Lower leg skin (tissue), 4 donors: ENCODE measurements around the gene UBASH3A. TPM values are rescaled to one million over a fixed set of nuclear protein-coding genes. Genes with fewer than 3 reads are reported as not detected.

ENCODE experiments used
- DNase-seq, 2 donors: peaks; one replicate each; pipeline ENCODE4 v3.0.0-alpha.2; 2019; ENCODE audit warnings: low spot score in 2 of 2
- H3K4me3 ChIP-seq: fragments of 200-600 bp; sonication (generic); 2 replicates; pipeline ENCODE4 v1.5.1; 2017; ENCODE audit warnings: mild to moderate bottlenecking, low read depth; ENCODE audit not compliant: poor library complexity, severe bottlenecking
- CTCF ChIP-seq, 3 donors: fragments of 450-650 bp; IDR thresholded peaks; one replicate each; pipeline ENCODE4 v1.5.1; 2016; ENCODE audit warnings: antibody characterized with exemption in 3 of 3, mild to moderate bottlenecking in 3 of 3, moderate library complexity in 2 of 3
- POLR2A ChIP-seq, 2 donors: fragments of 450-650 bp; IDR thresholded peaks; one replicate each; pipeline ENCODE4 v1.6.1; 2016 to 2017; ENCODE audit warnings: antibody characterized with exemption in 2 of 2, mild to moderate bottlenecking in 1 of 2, moderate library complexity in 1 of 2
- WGBS, 2 donors: methylation state at CpG; one replicate each; pipeline ENCODE4 v1.1.5; 2018; 5-methylcytosine and 5-hydroxymethylcytosine counted together
- intact Hi-C: fragments of 100-400 bp; cut with DNase I; formaldehyde crosslinking; loops from one replicate; pipeline ENCODE4 v1.15.0; 2023; ENCODE audit warnings: low total_unique reads
- total RNA-seq, 4 donors: library from RNA; depleted of rRNA; stranded (reverse); fragments of >200 nt; gene quantifications; one replicate each; pipeline ENCODE4 v1.1.0, GENCODE V29; 2016

Gene UBASH3A
- total RNA-seq, 4 donors from 2014 or later, result 0.23 TPM; not detected in 3

- H3K4me3 ChIP-seq, result no peak overlapping the region
- no peak for DNase-seq
- WGBS, 2 donors, result 84 to 89% methylated on average over 22 of the region's 22 CpGs
- intact Hi-C loops, result no loop called here
- no peak for TF ChIP-seq POLR2A (IDR thresholded peaks at IDR 0.05)
- TF ChIP-seq CTCF (IDR thresholded peaks at IDR 0.05), result no peak
Measured at GRCh38 chr21:42452401-42453223, 48.9 kb downstream of the UBASH3A start.

- no peak overlapping the region for H3K4me3 ChIP-seq
- DNase-seq, result no peak
- intact Hi-C loops, result no loop called here
- no peak for TF ChIP-seq CTCF (IDR thresholded peaks at IDR 0.05)
- no peak for TF ChIP-seq POLR2A (IDR thresholded peaks at IDR 0.05)
- WGBS, 2 donors, result 55 to 57% methylated on average over 18 of the region's 18 CpGs
Measured at GRCh38 chr21:42453224-42453985, 49.7 kb downstream of the UBASH3A start.

GRCh38 chr21:42453986-42454570 is 50.4 kb downstream of the UBASH3A start:
- DNase-seq, result no peak
- whole genome bisulfite sequencing, 2 donors, result 76 to 83% methylated on average over 19 of the region's 19 CpGs
- TF ChIP-seq POLR2A (IDR thresholded peaks at IDR 0.05) (no peak), CTCF (IDR thresholded peaks at IDR 0.05) (no peak)
- H3K4me3 ChIP-seq, result no peak overlapping the region
- intact Hi-C loops, result no loop called here

- intact Hi-C loops, result no loop called here
- WGBS, 2 donors, result 75 to 78% methylated on average over 9 of the region's 9 CpGs
Measured at GRCh38 chr21:42454786-42455185, 51.1 kb downstream of the UBASH3A start.

GRCh38 chr21:42455196-42455595 is 51.5 kb downstream of the UBASH3A start:
- DNase-seq, result no peak
- WGBS, 2 donors, result 60 to 77% methylated on average over 9 of the region's 9 CpGs
- TF ChIP-seq CTCF (IDR thresholded peaks at IDR 0.05) (no peak), POLR2A (IDR thresholded peaks at IDR 0.05) (no peak)
- intact Hi-C loops, result no loop called here
- no peak overlapping the region for H3K4me3 ChIP-seq

More at GRCh38 chr21:42454786-42455185, 51.1 kb downstream of the UBASH3A start:
- no peak overlapping the region for H3K4me3 ChIP-seq
- DNase-seq, result no peak
- TF ChIP-seq POLR2A (IDR thresholded peaks at IDR 0.05), result no peak
